ENCODE measurements around the gene ADAMTS18.
"Not testable (repeated sequence)": the region's sequence is repeated elsewhere in the genome, so short reads cannot be mapped to it uniquely, and the experiment has no call there.

Gene ADAMTS18

GRCh38 chr16:77276661-77277060 is 158.2 kb downstream of the ADAMTS18 start:
- in situ Hi-C loops (cut with HindIII; ENCODE audit: low pct_ligation_motif_present, low pct_unique_long_range_greater_than_20kb, low sequenced_read_pairs), result no loop called here

GRCh38 chr16:77275303-77275702 is 159.5 kb downstream of the ADAMTS18 start:
- in situ Hi-C loops (cut with HindIII; ENCODE audit: low pct_ligation_motif_present, low pct_unique_long_range_greater_than_20kb, low sequenced_read_pairs); DNase-seq: not testable (repeated sequence)

More at GRCh38 chr16:77276661-77277060, 158.2 kb downstream of the ADAMTS18 start:
- DNase-seq, result no peak

GRCh38 chr16:77273815-77274214 is 161.0 kb downstream of the ADAMTS18 start:
- DNase-seq, result peak; percentile 40

GRCh38 chr16:77271532-77272426 is 163.1 kb downstream of the ADAMTS18 start:
- in situ Hi-C loops (cut with HindIII; ENCODE audit: low pct_ligation_motif_present, low pct_unique_long_range_greater_than_20kb, low sequenced_read_pairs), result no loop called here
- DNase-seq, result no peak

More at GRCh38 chr16:77273815-77274214, 161.0 kb downstream of the ADAMTS18 start:
- in situ Hi-C loops (cut with HindIII; ENCODE audit: low pct_ligation_motif_present, low pct_unique_long_range_greater_than_20kb, low sequenced_read_pairs), result no loop called here

GRCh38 chr16:77266185-77266584 is 168.6 kb downstream of the ADAMTS18 start:
- in situ Hi-C loops (cut with HindIII; ENCODE audit: low pct_ligation_motif_present, low pct_unique_long_range_greater_than_20kb, low sequenced_read_pairs); DNase-seq: not testable (repeated sequence)

- in situ Hi-C loops (cut with HindIII; ENCODE audit: low pct_ligation_motif_present, low pct_unique_long_range_greater_than_20kb, low sequenced_read_pairs), result no loop called here
Observed at GRCh38 chr16:77262971-77263370, 171.9 kb downstream of the ADAMTS18 start.

GRCh38 chr16:77250400-77250799 is 184.4 kb downstream of the ADAMTS18 start:
- in situ Hi-C loops (cut with HindIII; ENCODE audit: low pct_ligation_motif_present, low pct_unique_long_range_greater_than_20kb, low sequenced_read_pairs), result no loop called here
- DNase-seq, result no peak

More at GRCh38 chr16:77262971-77263370, 171.9 kb downstream of the ADAMTS18 start:
- no peak for DNase-seq

- in situ Hi-C loops (cut with HindIII; ENCODE audit: low pct_ligation_motif_present, low pct_unique_long_range_greater_than_20kb, low sequenced_read_pairs), result no loop called here
- DNase-seq, result no peak
Observed at GRCh38 chr16:77246150-77246549, 188.7 kb downstream of the ADAMTS18 start.

- in situ Hi-C loops (cut with HindIII; ENCODE audit: low pct_ligation_motif_present, low pct_unique_long_range_greater_than_20kb, low sequenced_read_pairs); DNase-seq: not testable (repeated sequence)
Observed at GRCh38 chr16:77242471-77242870, 192.4 kb downstream of the ADAMTS18 start.

- in situ Hi-C loops (cut with HindIII; ENCODE audit: low pct_ligation_motif_present, low pct_unique_long_range_greater_than_20kb, low sequenced_read_pairs), result no loop called here
- DNase-seq, result no peak
Observed at GRCh38 chr16:77238593-77238992, 196.2 kb downstream of the ADAMTS18 start.

- in situ Hi-C loops (cut with HindIII; ENCODE audit: low pct_ligation_motif_present, low pct_unique_long_range_greater_than_20kb, low sequenced_read_pairs), result no loop called here
- DNase-seq, result peak; percentile 89
Observed at GRCh38 chr16:77236063-77236511, 198.7 kb downstream of the ADAMTS18 start.

GRCh38 chr16:77234611-77235010 is 200.2 kb downstream of the ADAMTS18 start:
- in situ Hi-C loops (cut with HindIII; ENCODE audit: low pct_ligation_motif_present, low pct_unique_long_range_greater_than_20kb, low sequenced_read_pairs), result no loop called here
- no peak for DNase-seq

- DNase-seq, result no peak
- in situ Hi-C loops (cut with HindIII; ENCODE audit: low pct_ligation_motif_present, low pct_unique_long_range_greater_than_20kb, low sequenced_read_pairs), result no loop called here
Observed at GRCh38 chr16:77233799-77234519, 200.9 kb downstream of the ADAMTS18 start.
